Hematopoietic multipotent progenitor cell (in vitro differentiated cells): ENCODE results near the gene PRELID1. TPM values are rescaled to one million over a fixed set of nuclear protein-coding genes. Genes with fewer than 3 reads are reported as not detected.
"Not testable (repeated sequence)": the region's sequence is repeated elsewhere in the genome, so short reads cannot be mapped to it uniquely, and the experiment has no call there.

Experiments used
- DNase-seq, 3 donors: peaks; one replicate each; pipeline ENCODE4 v3.0.0-alpha.2; 2011 to 2015; ENCODE audit warnings: low read depth in 2 of 3, low spot score in 2 of 3
- total RNA-seq: library from RNA; depleted of rRNA; stranded (reverse); fragments of >200 nt; gene quantifications from one replicate; pipeline ENCODE4 v1.2.3, GENCODE V29; 2012

The PRELID1 gene, protein sequence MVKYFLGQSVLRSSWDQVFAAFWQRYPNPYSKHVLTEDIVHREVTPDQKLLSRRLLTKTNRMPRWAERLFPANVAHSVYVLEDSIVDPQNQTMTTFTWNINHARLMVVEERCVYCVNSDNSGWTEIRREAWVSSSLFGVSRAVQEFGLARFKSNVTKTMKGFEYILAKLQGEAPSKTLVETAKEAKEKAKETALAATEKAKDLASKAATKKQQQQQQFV
- total RNA-seq = 105 TPM

DNA sequence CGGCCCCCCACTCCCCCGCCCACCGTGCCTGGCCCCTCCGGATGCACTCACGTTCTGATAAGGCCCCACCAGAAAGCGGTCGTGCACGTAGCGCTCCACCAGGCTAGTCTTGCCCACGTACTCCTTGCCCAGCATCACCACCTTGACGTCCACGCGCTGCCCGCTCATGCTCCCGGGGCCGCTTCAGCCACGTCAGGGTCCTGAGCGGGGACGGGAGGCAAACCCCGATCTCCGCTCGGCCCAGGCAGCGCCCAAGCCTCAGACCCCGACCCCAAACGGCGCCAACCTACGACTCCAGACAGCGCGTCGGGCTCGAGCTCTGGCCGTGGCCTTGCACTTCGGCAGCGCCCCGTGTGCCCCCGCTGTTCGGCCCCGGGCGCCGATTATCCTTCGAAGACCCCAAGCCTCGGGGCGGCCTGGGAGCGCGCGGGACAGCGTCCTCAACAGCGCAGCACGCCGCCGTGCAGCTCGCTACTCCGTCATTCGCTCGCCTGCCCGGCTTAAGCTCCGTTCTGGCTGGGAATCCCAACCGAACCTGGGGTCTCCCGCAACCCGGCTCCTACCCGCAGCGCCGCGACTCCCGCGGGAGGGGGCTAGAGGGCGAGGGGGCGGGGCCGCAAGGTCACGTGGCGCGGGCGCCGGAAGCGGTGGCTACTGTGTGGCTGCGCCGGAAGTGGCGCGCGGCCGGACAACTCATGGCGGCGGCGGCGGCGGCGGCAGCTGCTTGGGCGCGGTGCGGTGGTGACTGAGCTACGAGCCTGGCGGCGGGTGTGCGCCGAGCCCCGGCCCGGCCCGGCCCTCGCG is at the start of gene PRELID1, which contains the start of gene RAB24:
Gene PRELID1 (plus strand): TSS at position 679 of the 804 bp plus-strand sequence. CDS start 187 bp downstream, outside the sequence.
Gene RAB24 (minus strand): TSS at position 599 of the 804 bp plus-strand sequence. CDS start 431 bp downstream, at position 168.
- DNase-seq = peak; percentile 76 to 89 (median 86)

DNA sequence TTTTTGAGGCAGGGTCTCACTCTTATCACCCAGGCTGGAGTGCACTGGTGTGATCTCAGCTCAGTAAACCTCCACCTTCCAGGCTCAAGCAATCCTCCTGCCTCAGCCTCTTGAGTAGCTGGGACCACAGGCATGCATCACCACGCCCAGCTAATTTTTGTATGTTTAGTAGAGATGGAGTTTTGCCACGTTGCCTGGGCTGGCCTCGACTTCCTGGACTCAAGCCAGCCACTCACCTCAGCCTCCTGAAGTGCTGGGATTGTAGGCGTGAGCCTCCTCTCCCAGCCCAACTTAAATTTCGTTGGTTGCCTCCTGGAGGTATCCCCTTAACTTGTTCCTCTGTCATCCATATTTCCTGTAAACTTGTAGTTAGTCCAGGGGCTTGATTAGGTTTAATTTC is 47.3 kb upstream of the PRELID1 start:
- no peak for DNase-seq

DNA sequence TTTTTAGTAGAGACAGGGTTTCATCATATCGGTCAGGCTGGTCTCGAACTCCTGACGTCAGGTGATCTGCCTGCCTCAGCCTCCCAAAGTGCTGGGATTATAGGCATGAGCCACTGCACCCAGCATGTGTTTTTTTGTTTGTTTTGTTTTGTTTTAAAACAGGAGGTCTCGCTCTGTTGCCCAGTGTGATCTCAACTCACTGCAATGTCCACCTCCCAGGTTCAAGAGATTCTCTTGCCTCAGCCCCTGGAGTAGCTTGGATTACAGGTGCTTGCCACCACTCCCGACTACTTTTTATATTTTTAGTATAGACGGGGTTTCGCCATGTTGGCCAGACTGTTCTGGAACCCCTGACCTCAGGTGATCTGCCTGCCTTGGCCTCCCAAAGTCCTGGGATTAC is 44.9 kb upstream of the PRELID1 start:
- not testable (repeated sequence) for DNase-seq

DNA sequence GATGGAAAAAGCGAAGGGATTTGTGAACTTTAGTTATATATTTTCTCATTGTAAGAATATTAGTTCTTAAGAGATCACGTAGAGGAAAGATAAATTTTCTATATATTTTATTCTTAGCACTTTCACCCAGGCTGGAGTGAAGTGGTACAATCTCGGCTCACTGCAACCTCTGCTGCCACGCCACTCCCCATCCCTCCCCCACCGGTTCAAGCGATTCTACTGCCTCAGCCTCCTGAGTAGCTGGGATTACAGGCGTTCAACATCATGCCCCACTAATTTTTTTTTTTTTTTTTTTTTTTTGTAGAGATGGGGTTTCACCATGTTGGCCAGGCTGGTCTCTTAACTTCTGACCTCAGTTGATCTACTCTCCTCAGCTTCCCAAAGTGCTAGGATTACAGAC is 42.6 kb upstream of the PRELID1 start:
- no peak for DNase-seq

DNA sequence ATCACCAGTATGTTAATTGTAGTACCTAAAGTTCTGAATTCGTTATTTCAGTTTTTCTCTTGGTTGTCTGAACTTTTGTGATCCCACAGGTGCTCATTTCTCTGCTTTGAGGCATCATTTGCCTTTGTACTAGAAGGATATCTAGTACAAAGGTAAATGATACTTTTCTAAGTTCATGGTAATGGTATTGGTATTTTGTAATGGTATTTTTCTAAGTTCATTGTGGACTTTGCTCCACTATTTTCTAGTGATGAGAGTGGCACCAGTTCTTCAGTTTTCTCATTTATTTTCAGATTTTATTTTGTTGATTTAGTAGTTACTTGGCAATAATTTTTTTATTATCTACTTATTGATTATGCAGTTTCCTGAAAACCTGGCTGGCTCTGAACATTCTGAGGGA is 42.1 kb upstream of the PRELID1 start:
- no peak for DNase-seq

DNA sequence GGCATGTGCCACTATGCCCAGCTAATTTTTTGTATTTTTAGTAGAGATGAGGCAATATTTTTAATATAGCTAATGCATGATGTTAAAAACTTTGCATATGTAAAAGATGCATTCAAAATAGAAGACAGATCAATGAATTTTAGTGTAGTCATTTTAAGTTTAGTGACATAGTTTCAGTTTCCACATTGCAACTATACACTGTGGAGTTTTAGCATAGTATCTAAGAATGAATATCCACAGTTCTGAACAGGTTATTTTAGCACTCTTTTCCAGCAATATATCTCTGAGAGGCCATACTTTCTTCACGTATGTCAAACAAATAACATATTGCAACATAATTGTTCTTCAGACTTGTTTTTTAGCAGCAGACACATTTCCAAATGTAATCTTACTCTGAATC is 39.4 kb upstream of the PRELID1 start:
- no peak for DNase-seq

DNA sequence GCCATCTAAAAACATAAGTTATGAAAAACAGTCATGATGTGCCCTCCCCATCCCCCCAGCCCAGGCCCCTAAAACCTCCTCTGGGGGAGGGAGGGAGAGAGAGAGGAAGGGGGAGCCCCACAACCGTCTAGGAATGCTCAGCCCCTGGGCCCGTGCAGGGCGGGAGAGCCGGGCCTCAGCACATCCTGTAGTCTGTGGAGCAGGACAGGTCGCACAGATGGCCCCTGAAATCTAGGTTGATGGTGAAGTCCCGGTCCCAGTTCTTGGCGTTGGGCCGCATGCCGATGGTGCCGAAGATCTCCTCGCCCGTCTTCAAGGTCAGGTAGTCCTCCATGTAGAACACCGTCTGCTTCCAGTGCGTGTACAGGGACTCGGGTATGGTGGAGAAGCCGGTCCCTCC is 38.2 kb upstream of the PRELID1 start:
- no peak for DNase-seq

DNA sequence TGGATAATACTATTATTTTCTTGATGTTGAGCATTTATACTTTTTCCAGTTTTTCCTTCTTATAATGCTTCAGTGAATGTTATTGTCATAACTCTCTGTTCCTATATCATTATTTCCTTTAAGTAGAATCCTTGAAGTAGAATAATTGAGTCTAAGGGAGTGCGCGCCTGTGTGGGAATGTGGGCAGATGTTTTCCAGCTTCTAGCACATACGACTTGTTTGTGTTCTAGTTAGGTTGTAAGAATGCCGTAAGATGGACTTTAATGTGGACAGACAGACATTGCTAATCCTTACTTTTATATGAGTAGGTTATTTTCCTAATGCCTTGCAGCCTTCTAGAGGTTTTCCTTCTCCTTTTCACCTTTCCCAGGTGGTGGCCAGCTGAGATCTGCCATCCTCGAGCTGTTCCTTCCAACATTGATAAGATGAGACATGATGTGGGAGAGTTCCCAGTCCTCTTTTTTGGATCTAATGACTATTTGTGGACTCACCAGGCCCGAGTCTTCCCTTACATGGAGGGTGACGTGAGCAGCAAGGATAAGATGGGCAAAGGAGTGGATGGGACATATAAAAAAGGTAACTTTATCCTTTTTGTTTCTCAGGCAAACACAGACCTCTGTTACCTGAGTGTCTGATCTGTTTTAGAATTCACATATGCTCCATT is 34.2 kb upstream of the PRELID1 start:
- DNase-seq = no peak

DNA sequence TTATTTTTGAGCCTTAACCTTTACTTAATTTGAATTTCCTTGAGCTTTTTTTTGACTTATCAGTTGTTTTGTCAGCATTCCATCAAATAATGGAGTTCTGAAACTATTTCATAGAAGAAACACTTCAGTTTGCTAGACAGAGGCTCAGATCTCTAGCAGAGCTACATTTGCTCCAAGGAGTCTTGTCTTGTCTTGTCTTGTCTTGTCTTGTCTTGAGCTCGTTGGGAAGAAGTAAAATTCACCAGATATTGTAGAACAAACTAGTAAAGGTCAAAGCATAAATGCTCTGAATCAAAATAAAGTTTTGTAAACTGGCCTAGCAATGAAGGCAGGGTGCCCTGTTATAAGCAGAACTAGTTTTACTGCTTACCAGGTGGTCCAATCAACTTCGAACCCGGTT is 33.6 kb upstream of the PRELID1 start:
- DNase-seq = no peak

DNA sequence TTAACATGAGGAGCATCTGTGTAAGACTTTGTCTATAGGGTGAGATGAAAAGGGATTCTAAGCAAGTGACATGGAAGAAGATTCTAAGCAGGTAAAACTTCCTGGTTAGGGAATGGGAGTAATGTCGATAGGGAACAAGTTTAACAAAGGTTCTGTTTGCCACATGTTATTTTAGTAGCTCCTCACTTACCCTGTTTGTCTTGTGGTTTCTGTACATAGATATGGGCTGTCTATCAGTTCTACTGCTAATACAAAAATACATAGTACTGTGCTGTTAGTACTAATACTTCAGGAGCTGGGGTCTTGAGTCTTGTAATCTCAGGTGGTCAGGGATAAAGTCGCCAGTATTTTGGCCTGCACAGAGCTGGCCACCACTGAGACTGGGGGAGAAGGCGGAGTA is 32.9 kb upstream of the PRELID1 start:
- no peak for DNase-seq

DNA sequence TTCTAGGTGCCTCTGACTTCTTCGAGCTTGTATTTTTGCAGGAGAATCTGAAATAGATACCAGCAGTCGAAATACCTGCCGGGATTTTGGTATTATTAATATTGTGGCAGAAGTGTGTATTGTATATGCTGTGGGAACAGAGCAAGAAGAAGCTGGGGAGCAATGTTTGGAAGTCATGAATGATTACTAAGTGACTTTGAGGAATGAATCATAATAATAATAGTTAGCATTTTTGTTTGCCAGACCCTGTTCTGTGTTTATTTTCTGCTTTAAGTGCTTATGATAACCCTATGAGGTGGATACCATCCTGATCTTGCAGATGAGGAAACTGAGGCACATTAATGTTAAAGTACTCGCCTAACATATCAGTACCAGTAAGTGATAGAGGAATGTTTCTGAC is 32.5 kb upstream of the PRELID1 start:
- DNase-seq = no peak

DNA sequence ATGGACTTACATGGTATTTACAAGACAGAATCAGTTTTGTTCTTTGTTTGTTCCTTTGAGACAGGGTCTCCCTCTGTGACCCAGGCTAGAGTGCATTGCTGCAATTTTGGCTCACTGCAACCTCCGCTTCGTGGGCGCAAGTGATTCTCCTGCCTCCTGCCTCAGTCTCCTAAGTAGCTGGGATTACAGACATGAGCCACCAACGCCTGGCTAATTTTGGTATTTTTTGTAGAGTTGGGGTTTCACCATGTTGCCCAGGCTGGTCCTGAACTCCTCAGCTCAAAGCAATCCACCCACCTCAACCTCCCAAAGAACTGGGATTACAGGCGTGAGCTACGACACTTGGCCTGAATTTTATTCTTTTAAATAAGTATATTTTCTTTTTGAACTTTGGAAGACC is 27.7 kb upstream of the PRELID1 start:
- DNase-seq = no peak

DNA sequence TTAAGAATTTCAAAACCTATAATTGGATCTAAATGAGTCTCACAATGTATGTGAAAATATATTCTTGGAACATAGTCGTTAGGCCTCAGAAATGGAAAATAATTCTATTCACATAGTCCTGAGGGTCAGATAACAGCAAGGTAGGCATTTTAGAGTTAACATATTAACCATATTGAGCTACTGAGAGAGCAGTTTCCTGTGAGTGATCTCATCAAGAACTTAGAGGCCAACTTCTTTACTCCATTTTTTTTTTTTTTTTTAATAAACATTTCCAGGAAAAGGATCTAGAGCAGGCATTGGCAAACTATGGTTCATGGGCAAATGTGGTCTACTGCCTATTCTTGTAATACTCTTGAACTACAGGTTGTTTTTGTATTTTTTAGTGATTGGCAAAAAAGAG is 26.7 kb upstream of the PRELID1 start:
- DNase-seq = no peak

DNA sequence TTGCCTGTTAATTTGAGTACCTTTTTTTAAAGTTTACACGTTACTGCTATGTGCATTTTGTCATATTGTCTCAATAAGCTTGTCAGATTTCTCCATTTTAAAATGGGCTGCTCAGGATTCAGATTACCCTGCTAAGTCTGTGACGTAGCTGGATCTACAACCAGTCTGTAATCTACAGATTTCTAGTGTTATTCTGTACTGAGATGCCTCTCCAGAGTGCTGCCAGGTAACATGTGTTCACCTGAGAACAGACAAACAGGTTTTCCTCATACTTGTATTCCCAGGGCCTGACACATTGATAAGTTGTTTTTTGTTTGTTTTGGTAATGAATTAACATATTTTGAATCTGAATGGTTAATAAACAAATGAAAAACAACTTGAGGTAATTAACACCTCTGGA is 15.4 kb upstream of the PRELID1 start:
- no peak for DNase-seq

DNA sequence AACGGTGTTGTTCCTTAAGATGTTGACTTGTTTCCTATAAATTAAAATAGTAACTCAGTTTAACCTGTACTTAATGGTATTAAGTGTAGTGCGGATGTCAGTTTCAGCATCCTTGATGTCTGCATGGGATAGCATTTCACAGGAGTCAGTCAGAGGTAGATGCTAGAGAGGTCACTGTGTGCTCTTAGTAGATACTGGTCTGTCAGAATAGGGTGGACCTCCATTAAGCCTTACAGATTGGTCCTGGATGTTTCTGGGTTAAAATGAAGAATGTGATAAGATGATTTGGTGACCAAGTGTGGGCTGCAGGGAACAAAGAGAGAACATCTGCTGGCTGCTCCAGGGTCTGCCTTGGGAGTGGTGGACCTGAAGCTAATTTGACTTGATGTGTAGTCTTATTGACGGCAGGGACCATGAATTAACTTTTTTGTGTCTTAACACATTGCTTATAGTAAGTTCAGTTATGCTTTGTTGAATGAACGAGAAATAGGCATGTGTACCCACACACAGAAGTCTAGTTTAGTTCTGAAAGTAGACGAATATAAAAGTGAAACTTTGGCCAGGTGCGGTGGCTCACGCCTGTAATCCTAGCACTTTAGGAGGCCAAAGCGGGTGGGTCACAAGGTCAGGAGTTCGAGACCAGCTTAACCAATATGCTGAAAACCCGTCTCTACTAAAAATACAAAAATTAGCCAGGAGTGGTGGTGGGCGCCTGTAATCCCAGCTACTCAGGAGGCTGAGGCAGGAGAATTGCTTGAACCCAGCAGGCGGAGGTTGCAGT is 12.6 kb upstream of the PRELID1 start:
- DNase-seq = no peak

DNA sequence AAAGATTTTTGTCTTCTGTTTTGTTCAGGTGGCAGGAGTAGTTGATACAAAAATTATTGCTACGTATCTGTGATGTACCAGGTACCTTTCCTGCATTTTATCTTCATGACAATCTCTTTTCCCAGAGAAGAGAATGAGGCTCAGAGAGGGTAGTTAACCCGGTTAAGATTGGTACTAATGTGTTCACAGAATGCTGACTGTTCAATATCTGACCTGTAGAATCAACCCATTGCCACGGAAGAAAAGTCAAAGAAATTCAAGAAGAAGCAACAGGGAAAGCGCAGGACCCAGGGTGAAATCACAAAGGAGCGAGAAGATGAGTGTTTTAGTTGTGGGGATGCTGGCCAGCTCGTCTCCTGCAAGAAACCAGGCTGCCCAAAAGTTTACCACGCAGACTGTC is 11.9 kb upstream of the PRELID1 start:
- DNase-seq = no peak

DNA sequence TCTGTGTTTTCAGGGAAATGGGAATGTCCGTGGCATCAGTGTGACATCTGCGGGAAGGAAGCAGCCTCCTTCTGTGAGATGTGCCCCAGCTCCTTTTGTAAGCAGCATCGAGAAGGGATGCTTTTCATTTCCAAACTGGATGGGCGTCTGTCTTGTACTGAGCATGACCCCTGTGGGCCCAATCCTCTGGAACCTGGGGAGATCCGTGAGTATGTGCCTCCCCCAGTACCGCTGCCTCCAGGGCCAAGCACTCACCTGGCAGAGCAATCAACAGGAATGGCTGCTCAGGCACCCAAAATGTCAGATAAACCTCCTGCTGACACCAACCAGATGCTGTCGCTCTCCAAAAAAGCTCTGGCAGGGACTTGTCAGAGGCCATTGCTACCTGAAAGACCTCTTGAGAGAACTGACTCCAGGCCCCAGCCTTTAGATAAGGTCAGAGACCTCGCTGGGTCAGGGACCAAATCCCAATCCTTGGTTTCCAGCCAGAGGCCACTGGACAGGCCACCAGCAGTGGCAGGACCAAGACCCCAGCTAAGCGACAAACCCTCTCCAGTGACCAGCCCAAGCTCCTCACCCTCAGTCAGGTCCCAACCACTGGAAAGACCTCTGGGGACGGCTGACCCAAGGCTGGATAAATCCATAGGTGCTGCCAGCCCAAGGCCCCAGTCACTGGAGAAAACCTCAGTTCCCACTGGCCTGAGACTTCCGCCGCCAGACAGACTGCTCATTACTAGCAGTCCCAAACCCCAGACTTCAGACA is 9.6 kb upstream of the PRELID1 start:
- no peak for DNase-seq

DNA sequence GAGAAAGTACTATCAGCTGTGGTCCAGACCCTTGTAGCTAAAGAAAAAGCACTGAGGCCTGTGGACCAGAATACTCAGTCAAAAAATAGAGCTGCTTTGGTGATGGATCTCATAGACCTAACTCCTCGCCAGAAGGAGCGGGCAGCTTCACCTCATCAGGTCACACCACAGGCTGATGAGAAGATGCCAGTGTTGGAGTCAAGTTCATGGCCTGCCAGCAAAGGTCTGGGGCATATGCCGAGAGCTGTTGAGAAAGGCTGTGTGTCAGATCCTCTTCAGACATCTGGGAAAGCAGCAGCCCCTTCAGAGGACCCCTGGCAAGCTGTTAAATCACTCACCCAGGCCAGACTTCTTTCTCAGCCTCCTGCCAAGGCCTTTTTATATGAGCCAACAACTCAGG is 9.0 kb upstream of the PRELID1 start:
- no peak for DNase-seq

DNA sequence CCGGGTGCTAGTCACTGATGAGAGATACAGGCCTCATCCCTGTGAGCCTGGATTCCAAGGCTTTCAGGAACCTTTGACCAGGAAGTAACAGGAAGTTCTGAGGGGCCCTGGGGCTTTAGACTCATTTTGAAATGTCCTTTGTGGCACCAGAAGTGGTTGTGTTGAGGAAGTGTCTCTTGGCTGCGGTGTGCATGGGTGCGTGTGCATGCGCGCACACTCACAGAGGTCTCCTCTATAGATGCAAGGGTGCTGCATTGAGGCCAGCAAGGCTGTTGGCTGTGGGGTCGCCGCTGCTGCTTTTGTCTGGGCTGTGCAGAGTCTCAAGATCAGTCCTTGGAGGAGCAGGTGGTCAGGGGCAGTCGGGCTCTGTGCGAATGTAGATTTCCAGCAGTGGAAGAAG is 7.7 kb upstream of the PRELID1 start:
- DNase-seq = no peak

DNA sequence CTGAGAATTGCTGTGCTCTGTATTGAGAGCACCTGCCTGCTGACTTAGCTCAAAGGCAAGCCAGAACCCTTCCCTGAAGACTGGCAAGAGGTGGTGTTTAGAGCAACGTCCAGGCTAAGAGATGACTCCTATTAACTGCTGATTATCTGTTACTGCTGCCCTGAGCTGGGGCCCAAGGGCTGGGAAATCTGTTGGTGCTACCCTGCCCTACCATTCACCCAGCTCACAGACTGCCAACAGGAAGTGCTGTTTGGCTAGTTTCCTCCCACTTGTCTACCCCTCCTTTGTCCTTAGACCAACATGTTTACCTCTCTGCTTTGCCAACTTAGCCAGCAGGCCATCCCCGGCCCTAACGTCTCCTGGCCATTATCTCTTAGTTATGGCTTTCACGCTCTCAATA is 7.0 kb upstream of the PRELID1 start:
- no peak for DNase-seq
